ENCODE measurements around the gene HEBP2. TPM values are rescaled to one million over a fixed set of nuclear protein-coding genes. Genes with fewer than 3 reads are reported as not detected.
"Not testable (repeated sequence)": the region's sequence is repeated elsewhere in the genome, so short reads cannot be mapped to it uniquely, and the experiment has no call there.

The HEBP2 gene
- total RNA-seq: 63.2 TPM

- H3K27me3 ChIP-seq: no peaks in the 10 kb centered on the region
- peak within 1 kb of the TSS; percentile 91 to 95 for H3K27ac ChIP-seq
- no peaks in the 10 kb centered on the region for H3K9me3 ChIP-seq
- DNase-seq (ENCODE audit: low spot score in 2 of 2): peak; percentile 78 to 96
- peaks cover 25 to 31% of the 10 kb centered on the region in 2 donors for H3K36me3 ChIP-seq
- peak; percentile 40 to 49 (median 47) for TF ChIP-seq CTCF (IDR thresholded peaks at IDR 0.05)
- peaks cover 0 to 5% of the 10 kb centered on the region in 2 donors for H3K4me1 ChIP-seq
- intact Hi-C loops (cut with DNase I): loop anchor here (5.0 to 10.0 kb wide), 3 partner anchors 297 to 539 kb away; partner anchors contain the start of genes CCDC28A, PERP and TNFAIP3
- peak within 1 kb of the TSS; percentile 68 to 93 for H3K4me3 ChIP-seq
Measured at GRCh38 chr6:138403801-138404665, at the start of gene HEBP2. TSS of gene HEBP2 (plus strand) at chr6:138404223. CDS start at chr6:138404496, 273 bp downstream.

GRCh38 chr6:138357928-138358327, 46.1 kb upstream of the HEBP2 start:
- TF ChIP-seq CTCF (IDR thresholded peaks at IDR 0.05): no peak
- Histone ChIP-seq H3K27ac (no peak overlapping the region), H3K4me1 (no peaks in the 10 kb centered on the region), H3K4me3 (no peak overlapping the region), H3K9me3 (no peaks in the 10 kb centered on the region), H3K27me3 (no peaks in the 10 kb centered on the region), H3K36me3 (no peaks in the 10 kb centered on the region)
- no peak for DNase-seq (ENCODE audit: low spot score in 2 of 2)
- intact Hi-C loops (cut with DNase I): no loop called here

GRCh38 chr6:138368684-138369083, 35.3 kb upstream of the HEBP2 start:
- H3K36me3 ChIP-seq; H3K27ac ChIP-seq; H3K4me1 ChIP-seq; H3K27me3 ChIP-seq; H3K9me3 ChIP-seq; DNase-seq (ENCODE audit: low spot score in 2 of 2); H3K4me3 ChIP-seq; intact Hi-C loops (cut with DNase I): not testable (repeated sequence)

GRCh38 chr6:138370631-138371451, 33.2 kb upstream of the HEBP2 start:
- intact Hi-C loops (cut with DNase I): no loop called here
- no peak for TF ChIP-seq CTCF (IDR thresholded peaks at IDR 0.05)

GRCh38 chr6:138371452-138371711, 32.6 kb upstream of the HEBP2 start:
- H3K27me3 ChIP-seq: no peaks in the 10 kb centered on the region
- H3K9me3 ChIP-seq: no peaks in the 10 kb centered on the region
- no peak overlapping the region for H3K4me3 ChIP-seq
- no peak for TF ChIP-seq CTCF (IDR thresholded peaks at IDR 0.05)
- no peak overlapping the region for H3K27ac ChIP-seq
- H3K4me1 ChIP-seq: no peaks in the 10 kb centered on the region
- no peaks in the 10 kb centered on the region for H3K36me3 ChIP-seq
- no peak for DNase-seq (ENCODE audit: low spot score in 2 of 2)
- intact Hi-C loops (cut with DNase I): no loop called here

More at GRCh38 chr6:138370631-138371451, 33.2 kb upstream of the HEBP2 start:
- Histone ChIP-seq H3K4me1 (no peaks in the 10 kb centered on the region), H3K4me3 (no peak overlapping the region), H3K9me3 (no peaks in the 10 kb centered on the region), H3K36me3 (no peaks in the 10 kb centered on the region), H3K27me3 (no peaks in the 10 kb centered on the region), H3K27ac (no peak overlapping the region)
- no peak for DNase-seq (ENCODE audit: low spot score in 2 of 2)

- no peak for DNase-seq (ENCODE audit: low spot score in 2 of 2)
- Histone ChIP-seq H3K36me3 (no peaks in the 10 kb centered on the region), H3K27ac (no peak overlapping the region), H3K27me3 (no peaks in the 10 kb centered on the region), H3K4me3 (no peak overlapping the region), H3K4me1 (no peaks in the 10 kb centered on the region), H3K9me3 (no peaks in the 10 kb centered on the region)
- TF ChIP-seq CTCF (IDR thresholded peaks at IDR 0.05): no peak
- intact Hi-C loops (cut with DNase I): no loop called here
Measured at GRCh38 chr6:138371720-138372119, 32.3 kb upstream of the HEBP2 start.
